IMR-90 (cell line): Measurements from ENCODE around the gene ESR1.

Source experiments
- BHLHE40 ChIP-seq: fragments of 150-350 bp; IDR thresholded peaks from 2 replicates; pipeline ENCODE4 v1.6.1; 2016; ENCODE audit warnings: mild to moderate bottlenecking, low read depth, low read length
- CEBPB ChIP-seq: IDR thresholded peaks from 2 replicates; pipeline ENCODE4 v1.6.1; 2012; ENCODE audit warnings: low read depth, low read length, improper control_type of control experiment
- CHD1 ChIP-seq: IDR thresholded peaks from 2 replicates; pipeline ENCODE4 v1.6.1; 2012; ENCODE audit warnings: low read depth, low read length, improper control_type of control experiment
- CTCF ChIP-seq: conservative IDR thresholded peaks from 2 replicates; pipeline ENCODE4 v1.5.1; 2012; ENCODE audit warnings: mild to moderate bottlenecking, low read depth, low read length, improper control_type of control experiment
- ELK1 ChIP-seq: fragments of 150-350 bp; IDR thresholded peaks from 2 replicates; pipeline ENCODE4 v1.6.1; 2016; ENCODE audit warnings: low read depth, mild to moderate bottlenecking, low read length, moderate library complexity, borderline replicate concordance
- FOS ChIP-seq: fragments of 150-350 bp; IDR thresholded peaks from 2 replicates; pipeline ENCODE4 v1.6.1; 2016; ENCODE audit warnings: low read depth, low read length
- MAFK ChIP-seq: IDR thresholded peaks from 2 replicates; pipeline ENCODE4 v1.6.1; 2012; ENCODE audit warnings: low read depth, low read length, improper control_type of control experiment
- NFE2L2 ChIP-seq: fragments of 150-350 bp; IDR thresholded peaks from 2 replicates; pipeline ENCODE4 v1.6.1; 2016; ENCODE audit warnings: low read depth, mild to moderate bottlenecking, low read length
- POLR2A ChIP-seq: IDR thresholded peaks from 2 replicates; pipeline ENCODE4 v1.6.1; 2012; ENCODE audit warnings: mild to moderate bottlenecking, low read depth, low read length
- RAD21 ChIP-seq: IDR thresholded peaks from 2 replicates; pipeline ENCODE4 v1.6.1; 2012; ENCODE audit warnings: low read length, improper control_type of control experiment
- RCOR1 ChIP-seq: IDR thresholded peaks from 2 replicates; pipeline ENCODE4 v1.6.1; 2012; ENCODE audit warnings: mild to moderate bottlenecking, low read length, improper control_type of control experiment; ENCODE audit not compliant: insufficient replicate concordance
- RFX5 ChIP-seq: IDR thresholded peaks from 2 replicates; pipeline ENCODE4 v1.8.0; 2012; ENCODE audit warnings: low read depth, mild to moderate bottlenecking, low read length, moderate library complexity
- TF ChIP-seq, protein P1 (sequence below): fragments of 150-350 bp; IDR thresholded peaks from 2 replicates; pipeline ENCODE4 v1.6.1; 2017; ENCODE audit warnings: mild to moderate bottlenecking, antibody characterized with exemption, low read length, low read depth

GRCh38 chr6:152173321-152173720 lies 365.8 kb downstream of the ESR1 start:
- TF ChIP-seq CTCF (no peak), RFX5 (no peak), POLR2A (no peak), FOS (no peak), RAD21 (no peak), RCOR1 (no peak), CEBPB (no peak), ELK1 (no peak), BHLHE40 (no peak), NFE2L2 (no peak), MAFK (no peak), CHD1 (no peak)
- TF ChIP-seq, protein P1, sequence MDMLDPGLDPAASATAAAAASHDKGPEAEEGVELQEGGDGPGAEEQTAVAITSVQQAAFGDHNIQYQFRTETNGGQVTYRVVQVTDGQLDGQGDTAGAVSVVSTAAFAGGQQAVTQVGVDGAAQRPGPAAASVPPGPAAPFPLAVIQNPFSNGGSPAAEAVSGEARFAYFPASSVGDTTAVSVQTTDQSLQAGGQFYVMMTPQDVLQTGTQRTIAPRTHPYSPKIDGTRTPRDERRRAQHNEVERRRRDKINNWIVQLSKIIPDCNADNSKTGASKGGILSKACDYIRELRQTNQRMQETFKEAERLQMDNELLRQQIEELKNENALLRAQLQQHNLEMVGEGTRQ: no peak
